GM23338 (cell line): Measurements from ENCODE around the gene SFMBT2. TPM values are rescaled to one million over a fixed set of nuclear protein-coding genes. Genes with fewer than 3 reads are reported as not detected.

Experiments
- ATAC-seq: fragments of 200-7000 bp; cut with Tn5 transposase; 3 replicates; pipeline ENCODE4 v1.9.1; 2020
- DNase-seq: peaks from one replicate; pipeline ENCODE4 v3.0.0-alpha.2; 2015; ENCODE audit warnings: low spot score
- H2AFZ ChIP-seq: fragments of 200-600 bp; sonication (generic); 2 replicates; pipeline ENCODE4 v1.8.0; 2016; ENCODE audit warnings: antibody characterized with exemption, mild to moderate bottlenecking, moderate library complexity
- H3F3A ChIP-seq: fragments of 200-600 bp; sonication (generic); replicated peaks from 2 replicates; pipeline ENCODE4 v1.8.0; 2017; ENCODE audit warnings: antibody characterized with exemption, mixed run types, low read depth
- H3K27ac ChIP-seq: fragments of 200-600 bp; sonication (generic); 2 replicates; pipeline ENCODE4 v1.6.1; 2016; ENCODE audit warnings: low read depth
- H3K27me3 ChIP-seq: fragments of 200-600 bp; sonication (generic); 2 replicates; pipeline ENCODE4 v1.8.0; 2016; ENCODE audit warnings: mild to moderate bottlenecking, mixed run types, moderate library complexity; ENCODE audit not compliant: insufficient read depth
- H3K36me3 ChIP-seq: fragments of 200-600 bp; sonication (generic); 2 replicates; pipeline ENCODE4 v1.8.0; 2016; ENCODE audit warnings: mild to moderate bottlenecking; ENCODE audit not compliant: insufficient read depth
- H3K4me1 ChIP-seq: fragments of 200-600 bp; sonication (generic); 2 replicates; pipeline ENCODE4 v1.8.0; 2016; ENCODE audit warnings: mild to moderate bottlenecking, moderate library complexity; ENCODE audit not compliant: insufficient read depth
- H3K4me2 ChIP-seq: fragments of 200-600 bp; sonication (generic); 2 replicates; pipeline ENCODE4 v1.7.1; 2017; ENCODE audit warnings: mixed run types
- H3K4me3 ChIP-seq: fragments of 200-600 bp; sonication (generic); 2 replicates; pipeline ENCODE4 v1.6.1; 2016; ENCODE audit warnings: mixed run types
- H3K79me2 ChIP-seq: fragments of 200-600 bp; sonication (generic); replicated peaks from 2 replicates; pipeline ENCODE4 v1.8.0; 2017; ENCODE audit warnings: mild to moderate bottlenecking; ENCODE audit not compliant: insufficient read depth
- H3K9me2 ChIP-seq: fragments of 200-600 bp; sonication (generic); 2 replicates; pipeline ENCODE4 v1.8.0; 2017; ENCODE audit not compliant: insufficient read depth
- H4K20me1 ChIP-seq: fragments of 200-600 bp; sonication (generic); replicated peaks from 2 replicates; pipeline ENCODE4 v1.8.0; 2017; ENCODE audit warnings: mild to moderate bottlenecking; ENCODE audit not compliant: insufficient read depth
- H3K27ac Mint-ChIP-seq: 2 replicates; pipeline ENCODE4 v1.8.0; 2020; ENCODE audit warnings: inconsistent platforms, mild to moderate bottlenecking, moderate library complexity, mixed read lengths
- H3K27me3 Mint-ChIP-seq: 3 replicates; pipeline ENCODE4 v1.8.0; 2022; ENCODE audit warnings: low read depth, mild to moderate bottlenecking, moderate library complexity, mixed read lengths, inconsistent platforms; ENCODE audit not compliant: insufficient read depth, poor library complexity
- H3K36me3 Mint-ChIP-seq: 3 replicates; pipeline ENCODE4 v1.8.0; 2021; ENCODE audit warnings: low read depth, mild to moderate bottlenecking, inconsistent platforms, moderate library complexity, mixed read lengths
- H3K4me1 Mint-ChIP-seq: 3 replicates; pipeline ENCODE4 v1.8.0; 2020; ENCODE audit warnings: mild to moderate bottlenecking, inconsistent platforms, mixed read lengths
- H3K4me3 Mint-ChIP-seq: 3 replicates; pipeline ENCODE4 v1.8.0; 2021; ENCODE audit warnings: moderate library complexity, mild to moderate bottlenecking, inconsistent platforms, mixed read lengths
- H3K9me3 Mint-ChIP-seq: 3 replicates; pipeline ENCODE4 v1.8.0; 2020; ENCODE audit warnings: moderate library complexity, mild to moderate bottlenecking, inconsistent platforms, mixed read lengths
- CREB1 ChIP-seq: fragments of 250-450 bp; sonication (Bioruptor Pico); IDR thresholded peaks from 2 replicates; pipeline ENCODE4 v1.5.0; 2020; ENCODE audit warnings: low read depth, mild to moderate bottlenecking, moderate library complexity
- EZH2 ChIP-seq: fragments of 200-600 bp; sonication (generic); IDR thresholded peaks from one replicate; pipeline ENCODE4 v1.8.0; 2017; ENCODE audit warnings: antibody characterized with exemption, mild to moderate bottlenecking, low read depth; ENCODE audit not compliant: unreplicated experiment
- EZH2phosphoT487 ChIP-seq: fragments of 200-600 bp; sonication (generic); IDR thresholded peaks from one replicate; pipeline ENCODE4 v1.8.1; 2018; ENCODE audit warnings: antibody characterized with exemption; ENCODE audit not compliant: unreplicated experiment
- JUNB ChIP-seq: IDR thresholded peaks from one replicate; pipeline ENCODE4 v1.6.1; 2016; ENCODE audit warnings: antibody characterized with exemption; ENCODE audit not compliant: unreplicated experiment
- NANOG ChIP-seq: IDR thresholded peaks from 2 replicates; pipeline ENCODE4 v1.6.1; 2016; ENCODE audit warnings: antibody characterized with exemption, borderline replicate concordance
- POLR2AphosphoS5 ChIP-seq: IDR thresholded peaks from 2 replicates; pipeline ENCODE4 v1.6.1; 2016; ENCODE audit warnings: antibody characterized with exemption, low read depth
- STAT1 ChIP-seq: IDR thresholded peaks from one replicate; pipeline ENCODE4 v1.6.1; 2016; ENCODE audit warnings: antibody characterized with exemption; ENCODE audit not compliant: unreplicated experiment
- ZNF114 ChIP-seq: fragments of 250-450 bp; sonication (Bioruptor Pico); IDR thresholded peaks from 2 replicates; pipeline ENCODE4 v1.5.0; 2020; ENCODE audit warnings: mild to moderate bottlenecking, moderate library complexity
- ZNF331 ChIP-seq: fragments of 250-450 bp; sonication (Bioruptor Pico); IDR thresholded peaks from 2 replicates; pipeline ENCODE4 v1.5.0; 2020; ENCODE audit warnings: low read depth, mild to moderate bottlenecking, moderate library complexity
- polyA plus RNA-seq: library from polyadenylated mRNA; unstranded; fragments of >200 nt; fragmentation: Nextera tagmentation; extraction: Ambion mirVana; gene quantifications from 2 replicates; pipeline ENCODE4 v1.2.1, GENCODE V29; 2016
- total RNA-seq: library from RNA; depleted of rRNA; stranded (reverse); fragments of >200 nt; shearing (Covaris generic); gene quantifications from 2 replicates; pipeline ENCODE4 v1.2.3, GENCODE V29; 2014
- TF ChIP-seq, protein P1 (sequence below), 2 experiments: fragments of 200-600 bp in 1 of 2; sonication (generic) in 1 of 2; conservative IDR thresholded peaks; 2 replicates each; pipeline versions ENCODE4 v1.5.1 to v1.6.1; 2016 to 2017; ENCODE audit warnings: antibody characterized with exemption in 2 of 2, low read depth in 2 of 2, mild to moderate bottlenecking in 2 of 2, moderate library complexity in 1 of 2
- TF ChIP-seq, protein P2 (sequence below): IDR thresholded peaks from 2 replicates; pipeline ENCODE4 v1.6.1; 2016; ENCODE audit warnings: antibody characterized with exemption
- TF ChIP-seq, protein P3 (sequence below): IDR thresholded peaks from one replicate; pipeline ENCODE4 v1.6.1; 2018; ENCODE audit warnings: antibody characterized with exemption; ENCODE audit not compliant: unreplicated experiment

SFMBT2 gene
- total and polyA plus RNA-seq, 2 experiments from 2014 or later: 2.7 to 6.7 TPM

DNA sequence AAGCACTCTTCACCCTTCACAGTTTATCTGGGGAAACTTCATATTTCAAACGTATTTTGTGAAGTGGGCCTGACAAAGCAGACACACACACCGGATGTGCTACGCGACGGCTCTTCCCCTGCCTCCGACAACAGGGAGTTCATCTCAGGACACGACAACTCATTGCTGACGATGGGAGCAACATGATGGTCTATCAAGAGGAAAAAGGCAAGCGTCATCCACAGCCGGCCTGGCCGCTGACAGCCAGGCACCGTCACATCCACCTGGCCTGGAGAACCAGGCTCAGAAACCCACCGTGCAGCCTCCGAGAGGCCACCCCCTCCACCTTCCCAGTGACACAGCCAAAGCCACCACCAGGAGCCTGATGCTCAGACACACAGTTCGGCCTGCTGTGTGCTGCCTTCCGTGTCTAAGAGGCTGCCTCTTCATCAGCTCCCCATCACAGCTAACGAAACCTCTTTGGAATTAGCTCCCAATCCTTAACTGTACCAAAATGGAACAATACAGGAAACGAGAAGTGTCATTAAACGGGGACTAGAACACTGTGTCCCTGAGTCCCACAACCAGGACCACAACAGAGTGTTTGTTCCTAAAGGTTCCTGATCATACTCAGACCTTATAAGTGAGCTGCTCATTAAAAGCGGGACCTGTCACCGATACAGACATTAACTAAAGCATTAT lies 76.7 kb downstream of the SFMBT2 start (continued):
- TF ChIP-seq, protein P1, sequence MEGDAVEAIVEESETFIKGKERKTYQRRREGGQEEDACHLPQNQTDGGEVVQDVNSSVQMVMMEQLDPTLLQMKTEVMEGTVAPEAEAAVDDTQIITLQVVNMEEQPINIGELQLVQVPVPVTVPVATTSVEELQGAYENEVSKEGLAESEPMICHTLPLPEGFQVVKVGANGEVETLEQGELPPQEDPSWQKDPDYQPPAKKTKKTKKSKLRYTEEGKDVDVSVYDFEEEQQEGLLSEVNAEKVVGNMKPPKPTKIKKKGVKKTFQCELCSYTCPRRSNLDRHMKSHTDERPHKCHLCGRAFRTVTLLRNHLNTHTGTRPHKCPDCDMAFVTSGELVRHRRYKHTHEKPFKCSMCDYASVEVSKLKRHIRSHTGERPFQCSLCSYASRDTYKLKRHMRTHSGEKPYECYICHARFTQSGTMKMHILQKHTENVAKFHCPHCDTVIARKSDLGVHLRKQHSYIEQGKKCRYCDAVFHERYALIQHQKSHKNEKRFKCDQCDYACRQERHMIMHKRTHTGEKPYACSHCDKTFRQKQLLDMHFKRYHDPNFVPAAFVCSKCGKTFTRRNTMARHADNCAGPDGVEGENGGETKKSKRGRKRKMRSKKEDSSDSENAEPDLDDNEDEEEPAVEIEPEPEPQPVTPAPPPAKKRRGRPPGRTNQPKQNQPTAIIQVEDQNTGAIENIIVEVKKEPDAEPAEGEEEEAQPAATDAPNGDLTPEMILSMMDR (conservative IDR thresholded peaks at IDR 0.05; ENCODE audit: low read depth in 2 of 2): no peak
- TF ChIP-seq POLR2AphosphoS5 (no peak), STAT1 (no peak), JUNB (no peak), EZH2phosphoT487 (no peak)
- TF ChIP-seq, protein P2, sequence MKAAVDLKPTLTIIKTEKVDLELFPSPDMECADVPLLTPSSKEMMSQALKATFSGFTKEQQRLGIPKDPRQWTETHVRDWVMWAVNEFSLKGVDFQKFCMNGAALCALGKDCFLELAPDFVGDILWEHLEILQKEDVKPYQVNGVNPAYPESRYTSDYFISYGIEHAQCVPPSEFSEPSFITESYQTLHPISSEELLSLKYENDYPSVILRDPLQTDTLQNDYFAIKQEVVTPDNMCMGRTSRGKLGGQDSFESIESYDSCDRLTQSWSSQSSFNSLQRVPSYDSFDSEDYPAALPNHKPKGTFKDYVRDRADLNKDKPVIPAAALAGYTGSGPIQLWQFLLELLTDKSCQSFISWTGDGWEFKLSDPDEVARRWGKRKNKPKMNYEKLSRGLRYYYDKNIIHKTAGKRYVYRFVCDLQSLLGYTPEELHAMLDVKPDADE: no peak

DNA sequence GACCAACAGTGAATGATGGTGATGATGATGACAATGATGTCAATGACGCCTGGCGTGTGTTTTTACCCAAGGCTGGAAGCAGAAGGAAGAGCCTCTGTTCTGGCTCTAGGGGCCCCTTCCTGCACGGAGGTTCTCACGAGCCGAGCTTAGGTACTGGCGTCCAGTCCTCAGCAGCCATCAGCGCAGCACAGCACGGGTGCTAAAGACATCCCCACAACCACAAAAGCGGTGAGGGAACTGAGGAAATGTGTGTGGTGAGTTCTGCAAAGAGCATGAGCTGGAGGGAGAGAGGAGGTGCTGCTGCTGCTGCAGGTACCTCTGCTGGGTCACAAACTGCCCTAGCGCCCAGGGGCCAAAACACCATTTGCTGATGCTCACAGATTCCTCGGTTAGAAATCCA lies 81.6 kb downstream of the SFMBT2 start:
- Histone ChIP-seq H2AFZ (no peak overlapping the region), H3K27me3 (no peaks in the 10 kb centered on the region), H3F3A (no peaks in the 10 kb centered on the region), H3K4me2 (no peak overlapping the region), H3K4me3 (no peak overlapping the region), H3K9me2 (peaks cover 3% of the 10 kb centered on the region; the same call in 1 of the 2 replicates), H4K20me1 (no peaks in the 10 kb centered on the region), H3K27ac (no peak overlapping the region), H3K36me3 (peaks cover 10% of the 10 kb centered on the region), H3K79me2 (peaks cover 9% of the 10 kb centered on the region), H3K4me1 (peaks cover 9% of the 10 kb centered on the region; the same call in 1 of the 2 replicates)
- Mint-ChIP-seq H3K4me3 (no peak overlapping the region), H3K4me1 (peaks cover 13% of the 10 kb centered on the region), H3K36me3 (peaks cover 42% of the 10 kb centered on the region), H3K27me3 (no peaks in the 10 kb centered on the region), H3K9me3 (peaks cover 36% of the 10 kb centered on the region), H3K27ac (no peak overlapping the region)
- ATAC-seq (no peak), DNase-seq (no peak)
- TF ChIP-seq POLR2AphosphoS5 (no peak), STAT1 (no peak), ZNF331 (no peak), CREB1 (no peak)

DNA sequence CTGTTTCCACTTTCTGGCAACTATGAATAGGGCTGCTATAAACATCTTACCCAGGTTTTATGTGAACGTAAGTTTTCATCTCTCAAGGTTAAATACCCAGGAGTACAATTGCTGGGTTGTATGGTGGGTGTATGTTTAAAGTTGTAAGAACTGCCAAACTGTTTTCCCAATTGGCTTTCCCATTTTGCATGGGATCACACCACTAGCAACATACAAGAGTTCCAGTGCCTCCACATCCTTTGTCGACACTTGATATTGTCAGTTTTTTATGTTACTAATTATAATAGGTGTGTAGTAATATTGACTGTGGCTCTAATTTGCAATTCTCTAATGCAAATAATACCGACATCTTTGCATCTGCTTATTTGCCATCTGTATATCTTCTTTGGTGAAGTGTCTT lies 82.9 kb downstream of the SFMBT2 start:
- peaks cover 9% of the 10 kb centered on the region for H3K79me2 ChIP-seq
- Mint-ChIP-seq H3K4me3 (no peak overlapping the region), H3K9me3 (peaks cover 36% of the 10 kb centered on the region)
- TF ChIP-seq, protein P2: no peak
- TF ChIP-seq EZH2phosphoT487 (no peak), EZH2 (no peak), STAT1 (no peak), NANOG (no peak), CREB1 (no peak), ZNF331 (no peak), POLR2AphosphoS5 (no peak), ZNF114 (no peak), JUNB (no peak)
- TF ChIP-seq, protein P3, sequence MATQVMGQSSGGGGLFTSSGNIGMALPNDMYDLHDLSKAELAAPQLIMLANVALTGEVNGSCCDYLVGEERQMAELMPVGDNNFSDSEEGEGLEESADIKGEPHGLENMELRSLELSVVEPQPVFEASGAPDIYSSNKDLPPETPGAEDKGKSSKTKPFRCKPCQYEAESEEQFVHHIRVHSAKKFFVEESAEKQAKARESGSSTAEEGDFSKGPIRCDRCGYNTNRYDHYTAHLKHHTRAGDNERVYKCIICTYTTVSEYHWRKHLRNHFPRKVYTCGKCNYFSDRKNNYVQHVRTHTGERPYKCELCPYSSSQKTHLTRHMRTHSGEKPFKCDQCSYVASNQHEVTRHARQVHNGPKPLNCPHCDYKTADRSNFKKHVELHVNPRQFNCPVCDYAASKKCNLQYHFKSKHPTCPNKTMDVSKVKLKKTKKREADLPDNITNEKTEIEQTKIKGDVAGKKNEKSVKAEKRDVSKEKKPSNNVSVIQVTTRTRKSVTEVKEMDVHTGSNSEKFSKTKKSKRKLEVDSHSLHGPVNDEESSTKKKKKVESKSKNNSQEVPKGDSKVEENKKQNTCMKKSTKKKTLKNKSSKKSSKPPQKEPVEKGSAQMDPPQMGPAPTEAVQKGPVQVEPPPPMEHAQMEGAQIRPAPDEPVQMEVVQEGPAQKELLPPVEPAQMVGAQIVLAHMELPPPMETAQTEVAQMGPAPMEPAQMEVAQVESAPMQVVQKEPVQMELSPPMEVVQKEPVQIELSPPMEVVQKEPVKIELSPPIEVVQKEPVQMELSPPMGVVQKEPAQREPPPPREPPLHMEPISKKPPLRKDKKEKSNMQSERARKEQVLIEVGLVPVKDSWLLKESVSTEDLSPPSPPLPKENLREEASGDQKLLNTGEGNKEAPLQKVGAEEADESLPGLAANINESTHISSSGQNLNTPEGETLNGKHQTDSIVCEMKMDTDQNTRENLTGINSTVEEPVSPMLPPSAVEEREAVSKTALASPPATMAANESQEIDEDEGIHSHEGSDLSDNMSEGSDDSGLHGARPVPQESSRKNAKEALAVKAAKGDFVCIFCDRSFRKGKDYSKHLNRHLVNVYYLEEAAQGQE: no peak

More for the DNA sequence above, 82.9 kb downstream of the SFMBT2 start:
- DNase-seq (no peak), ATAC-seq (no peak)
- Mint-ChIP-seq H3K27me3 (no peaks in the 10 kb centered on the region), H3K36me3 (peaks cover 42% of the 10 kb centered on the region), H3K4me1 (peaks cover 5% of the 10 kb centered on the region), H3K27ac (no peak overlapping the region)
- Histone ChIP-seq H3K4me2 (no peak overlapping the region), H2AFZ (no peak overlapping the region), H3K9me2 (peaks cover 3% of the 10 kb centered on the region; the same call in 1 of the 2 replicates), H4K20me1 (no peaks in the 10 kb centered on the region), H3K36me3 (peaks cover 10% of the 10 kb centered on the region), H3F3A (no peaks in the 10 kb centered on the region), H3K27ac (no peak overlapping the region), H3K4me1 (0 out of 2 replicates have a peak, but pooled peaks cover 3% of the 10 kb centered on the region), H3K27me3 (no peaks in the 10 kb centered on the region), H3K4me3 (no peak overlapping the region)
